IgD-negative memory B cell (primary cell): ENCODE results near the gene BCAP29. TPM values are rescaled to one million over a fixed set of nuclear protein-coding genes. Genes with fewer than 3 reads are reported as not detected.
"Not testable (repeated sequence)": the region's sequence is repeated elsewhere in the genome, so short reads cannot be mapped to it uniquely, and the experiment has no call there.

Experiments
- H3K27ac Mint-ChIP-seq, 3 donors: one replicate each; pipeline ENCODE4 v1.8.0; 2020 to 2022; ENCODE audit warnings: mild to moderate bottlenecking in 3 of 3, mixed read lengths in 3 of 3, moderate library complexity in 1 of 3
- H3K27me3 Mint-ChIP-seq: one replicate; pipeline ENCODE4 v1.8.0; 2021; ENCODE audit warnings: mixed read lengths
- H3K36me3 Mint-ChIP-seq: one replicate; pipeline ENCODE4 v1.8.0; 2020; ENCODE audit warnings: mild to moderate bottlenecking, mixed read lengths
- H3K4me1 Mint-ChIP-seq, 3 donors: one replicate each; pipeline ENCODE4 v1.8.0; 2020 to 2022; ENCODE audit warnings: mixed read lengths in 3 of 3, mild to moderate bottlenecking in 1 of 3
- H3K4me3 Mint-ChIP-seq, 4 donors: one replicate each; pipeline ENCODE4 v1.8.0; 2020 to 2022; ENCODE audit warnings: mild to moderate bottlenecking in 4 of 4, mixed read lengths in 4 of 4, moderate library complexity in 3 of 4
- H3K9me3 Mint-ChIP-seq, 3 donors: one replicate each; pipeline ENCODE4 v1.8.0; 2020 to 2021; ENCODE audit warnings: mixed read lengths in 3 of 3, mild to moderate bottlenecking in 1 of 3
- polyA plus RNA-seq: library from polyadenylated mRNA; unstranded; fragments of 300-500 nt; fragmentation: Illumina TruSeq; gene quantifications from one replicate; pipeline ENCODE4 v1.2.3, GENCODE V29; 2021

Gene BCAP29
- polyA plus RNA-seq, 1 donor from 2014 or later = 43.6 TPM

DNA sequence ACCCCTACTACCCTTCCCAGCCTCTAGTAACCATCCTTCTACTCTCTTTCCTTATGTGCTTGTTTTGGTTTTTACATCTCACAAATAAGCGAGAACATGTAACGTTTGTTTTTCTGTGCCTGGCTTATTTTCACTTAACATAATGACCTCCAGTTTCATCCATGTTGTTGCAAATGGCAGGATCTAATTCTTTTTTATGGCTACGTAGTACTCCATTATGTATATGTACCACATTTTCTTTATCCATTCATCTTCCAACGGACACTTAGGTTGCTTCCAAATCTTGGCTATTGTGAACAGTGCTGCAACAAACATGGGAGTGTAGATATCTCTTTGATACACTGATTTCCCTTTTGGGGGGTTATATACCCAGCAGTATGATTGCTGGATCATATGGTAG, 47.0 kb downstream of the BCAP29 start:
- no peaks in the 10 kb centered on the region for H3K27me3 Mint-ChIP-seq
- H3K4me1 Mint-ChIP-seq = peaks cover 10 to 17% (median 16%) of the 10 kb centered on the region in 3 donors
- H3K9me3 Mint-ChIP-seq = no peaks in the 10 kb centered on the region
- H3K27ac Mint-ChIP-seq = peak overlapping the region in 1 of 3 donors; percentile 80
- no peak overlapping the region for H3K4me3 Mint-ChIP-seq
- H3K36me3 Mint-ChIP-seq = no peaks in the 10 kb centered on the region

DNA sequence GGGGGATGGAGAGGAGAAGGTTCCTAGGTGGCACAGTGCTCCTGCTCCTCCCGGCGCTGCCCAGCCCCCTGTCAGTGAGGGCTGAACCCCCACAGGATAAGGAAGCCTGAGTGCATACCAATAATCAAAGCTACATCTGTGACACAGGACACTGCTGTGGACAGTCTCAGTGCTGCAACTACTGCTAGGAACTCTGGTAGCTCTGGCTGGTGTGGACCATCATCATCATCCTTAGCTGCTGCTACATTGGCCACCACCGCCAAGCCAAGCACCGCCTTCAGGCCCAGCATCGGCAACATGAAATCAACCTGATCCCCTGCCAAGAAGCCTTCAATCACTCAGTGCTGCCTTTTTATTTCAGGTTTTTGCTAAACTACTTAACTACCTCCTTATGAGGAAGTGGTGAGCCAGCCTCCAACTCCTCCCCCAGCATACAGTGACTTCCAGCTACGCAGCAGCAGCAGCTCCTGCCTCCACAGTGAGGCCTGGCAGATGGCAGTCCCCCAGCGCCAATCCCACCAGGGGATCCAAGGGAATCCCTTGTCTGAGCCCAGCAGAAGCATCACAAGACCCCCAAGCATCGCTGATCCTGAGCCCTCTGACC, 48.5 kb downstream of the BCAP29 start:
- H3K9me3 Mint-ChIP-seq = no peaks in the 10 kb centered on the region
- no peaks in the 10 kb centered on the region for H3K36me3 Mint-ChIP-seq
- peak overlapping the region in 2 of 3 donors; percentile 44 to 53 for H3K27ac Mint-ChIP-seq
- H3K4me1 Mint-ChIP-seq = peaks cover 16 to 27% (median 27%) of the 10 kb centered on the region in 3 donors
- no peaks in the 10 kb centered on the region for H3K27me3 Mint-ChIP-seq
- H3K4me3 Mint-ChIP-seq = peak overlapping the region in 2 of 4 donors; percentile 33 to 72

GRCh38 chr7:107630342-107630741, 50.3 kb downstream of the BCAP29 start:
- Mint-ChIP-seq H3K4me3 (no peak overlapping the region), H3K27ac (no peak overlapping the region), H3K27me3 (no peaks in the 10 kb centered on the region), H3K9me3 (no peaks in the 10 kb centered on the region), H3K4me1 (peaks cover 28 to 39% (median 37%) of the 10 kb centered on the region in 3 donors), H3K36me3 (no peaks in the 10 kb centered on the region)

- Mint-ChIP-seq H3K4me1 (peaks cover 31 to 46% (median 45%) of the 10 kb centered on the region in 3 donors), H3K36me3 (no peaks in the 10 kb centered on the region), H3K27ac (no peak overlapping the region), H3K4me3 (no peak overlapping the region), H3K27me3 (no peaks in the 10 kb centered on the region), H3K9me3 (no peaks in the 10 kb centered on the region)
Observed at GRCh38 chr7:107631588-107632491, 51.8 kb downstream of the BCAP29 start.

DNA sequence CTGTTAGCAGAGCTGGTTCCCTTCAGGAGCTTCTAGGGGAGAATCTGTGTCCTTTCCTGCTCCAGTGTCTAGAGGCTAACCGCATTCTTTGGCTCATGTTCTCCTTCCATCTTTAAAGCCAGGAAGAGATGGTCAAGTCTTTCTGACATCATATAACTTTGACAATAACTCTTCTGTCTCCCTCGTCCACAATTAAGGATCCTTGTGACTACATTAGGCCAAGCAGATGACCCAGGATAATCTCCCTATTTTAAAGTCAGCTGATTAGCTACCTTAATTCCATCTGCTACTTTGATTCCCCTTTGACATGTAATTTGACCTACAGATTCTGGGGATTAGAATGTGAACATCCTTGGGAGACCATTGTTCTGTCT, 52.4 kb downstream of the BCAP29 start:
- Mint-ChIP-seq H3K9me3 (no peaks in the 10 kb centered on the region), H3K36me3 (no peaks in the 10 kb centered on the region)

DNA sequence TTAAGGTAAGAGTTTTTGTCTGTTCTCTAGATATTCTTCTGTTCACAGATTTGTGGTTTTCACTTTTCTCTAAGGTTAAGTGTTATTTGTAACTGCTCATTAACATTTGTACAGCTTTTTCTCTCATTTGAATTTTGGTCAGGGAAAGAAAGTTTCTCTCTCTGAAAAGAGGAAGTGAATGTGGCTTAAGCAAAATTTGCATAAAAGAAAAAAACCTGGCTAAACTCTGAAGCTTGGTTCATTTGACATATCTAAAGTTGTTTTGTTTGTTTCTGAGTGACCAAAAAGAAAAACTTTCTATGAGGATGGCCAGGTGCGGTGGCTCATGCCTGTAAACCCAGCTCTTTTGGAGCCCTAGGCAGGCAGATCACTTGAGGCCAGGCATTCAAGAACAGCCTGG, 58.5 kb downstream of the BCAP29 start:
- Mint-ChIP-seq H3K27ac (peak overlapping the region; percentile 92 to 98 (median 97)), H3K27me3 (peaks cover 3% of the 10 kb centered on the region), H3K4me3 (peak overlapping the region; percentile 71 to 91 (median 83)), H3K36me3 (no peaks in the 10 kb centered on the region), H3K9me3 (no peaks in the 10 kb centered on the region), H3K4me1 (peaks cover 35 to 52% (median 46%) of the 10 kb centered on the region in 3 donors)

More for the DNA sequence above, 52.4 kb downstream of the BCAP29 start:
- H3K4me1 Mint-ChIP-seq = peaks cover 31 to 47% (median 46%) of the 10 kb centered on the region in 3 donors
- H3K27ac Mint-ChIP-seq = no peak overlapping the region
- no peak overlapping the region for H3K4me3 Mint-ChIP-seq
- no peaks in the 10 kb centered on the region for H3K27me3 Mint-ChIP-seq

GRCh38 chr7:107639070-107639469, 59.0 kb downstream of the BCAP29 start:
- H3K27ac Mint-ChIP-seq = peak overlapping the region; percentile 92 to 98 (median 97)
- H3K27me3 Mint-ChIP-seq, H3K36me3 Mint-ChIP-seq, H3K9me3 Mint-ChIP-seq: not testable (repeated sequence)
- peak overlapping the region; percentile 71 to 91 (median 83) for H3K4me3 Mint-ChIP-seq
- peaks cover 34 to 53% (median 47%) of the 10 kb centered on the region in 3 donors for H3K4me1 Mint-ChIP-seq

GRCh38 chr7:107641676-107642075, 61.6 kb downstream of the BCAP29 start:
- Mint-ChIP-seq H3K4me3 (no peak overlapping the region), H3K27ac (no peak overlapping the region), H3K4me1 (peaks cover 22 to 47% (median 39%) of the 10 kb centered on the region in 3 donors), H3K27me3 (peaks cover 3% of the 10 kb centered on the region), H3K9me3 (peaks cover 0 to 4% (median 0%) of the 10 kb centered on the region in 3 donors), H3K36me3 (no peaks in the 10 kb centered on the region)

DNA sequence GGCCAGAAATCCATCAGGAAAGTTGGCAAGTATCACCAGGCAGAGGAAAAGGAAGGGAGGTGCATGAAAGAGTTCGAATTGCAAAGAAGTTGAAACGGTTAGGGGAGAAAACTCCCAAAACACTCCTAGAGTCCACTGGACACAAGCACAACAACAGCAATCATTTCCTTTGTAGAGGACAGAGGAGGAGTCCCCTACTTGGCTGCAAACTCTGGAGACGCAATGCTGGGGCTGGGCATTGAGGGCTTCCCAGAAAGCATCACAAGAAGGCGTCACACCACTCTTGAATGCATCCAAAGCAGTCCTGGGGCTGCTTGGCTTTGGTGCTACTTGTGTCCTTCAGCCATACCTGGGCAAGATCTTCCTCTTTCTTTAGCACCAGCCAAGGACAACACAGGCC, 62.5 kb downstream of the BCAP29 start:
- H3K4me1 Mint-ChIP-seq = peaks cover 22 to 44% (median 39%) of the 10 kb centered on the region in 3 donors
- peaks cover 3% of the 10 kb centered on the region for H3K27me3 Mint-ChIP-seq
- no peak overlapping the region for H3K4me3 Mint-ChIP-seq
- H3K36me3 Mint-ChIP-seq = no peaks in the 10 kb centered on the region
- peak overlapping the region in 1 of 3 donors; percentile 0 for H3K27ac Mint-ChIP-seq
- H3K9me3 Mint-ChIP-seq = peaks cover 0 to 4% (median 0%) of the 10 kb centered on the region in 3 donors

- Mint-ChIP-seq H3K4me1 (peaks cover 14 to 35% (median 30%) of the 10 kb centered on the region in 3 donors), H3K4me3 (no peak overlapping the region), H3K27ac (no peak overlapping the region), H3K36me3 (no peaks in the 10 kb centered on the region), H3K27me3 (peaks cover 3% of the 10 kb centered on the region), H3K9me3 (peaks cover 0 to 4% (median 0%) of the 10 kb centered on the region in 3 donors)
Observed at GRCh38 chr7:107643407-107643806, 63.4 kb downstream of the BCAP29 start.

DNA sequence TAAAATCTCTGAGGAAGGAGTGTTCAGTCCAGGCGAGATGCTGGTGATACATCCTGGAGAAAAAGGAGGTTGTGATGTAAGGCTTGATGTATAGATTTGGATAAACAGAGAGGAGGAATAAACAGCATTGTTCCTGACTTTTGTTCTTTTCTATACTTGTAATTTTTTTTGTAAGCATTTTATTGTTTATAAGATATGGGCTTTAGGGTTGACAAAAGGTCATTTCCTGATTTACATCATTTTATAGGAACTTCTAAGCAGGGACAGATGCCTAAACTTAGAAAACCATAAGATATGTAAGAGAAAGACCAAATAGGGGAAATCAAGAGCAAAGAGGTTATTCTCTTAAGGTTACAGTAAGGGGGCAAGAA, 63.9 kb downstream of the BCAP29 start:
- Mint-ChIP-seq H3K36me3 (no peaks in the 10 kb centered on the region), H3K4me3 (peak overlapping the region in 1 of 4 donors; percentile 14), H3K4me1 (peaks cover 9 to 30% (median 25%) of the 10 kb centered on the region in 3 donors), H3K9me3 (peaks cover 0 to 4% (median 0%) of the 10 kb centered on the region in 3 donors), H3K27me3 (peaks cover 3% of the 10 kb centered on the region), H3K27ac (no peak overlapping the region)

DNA sequence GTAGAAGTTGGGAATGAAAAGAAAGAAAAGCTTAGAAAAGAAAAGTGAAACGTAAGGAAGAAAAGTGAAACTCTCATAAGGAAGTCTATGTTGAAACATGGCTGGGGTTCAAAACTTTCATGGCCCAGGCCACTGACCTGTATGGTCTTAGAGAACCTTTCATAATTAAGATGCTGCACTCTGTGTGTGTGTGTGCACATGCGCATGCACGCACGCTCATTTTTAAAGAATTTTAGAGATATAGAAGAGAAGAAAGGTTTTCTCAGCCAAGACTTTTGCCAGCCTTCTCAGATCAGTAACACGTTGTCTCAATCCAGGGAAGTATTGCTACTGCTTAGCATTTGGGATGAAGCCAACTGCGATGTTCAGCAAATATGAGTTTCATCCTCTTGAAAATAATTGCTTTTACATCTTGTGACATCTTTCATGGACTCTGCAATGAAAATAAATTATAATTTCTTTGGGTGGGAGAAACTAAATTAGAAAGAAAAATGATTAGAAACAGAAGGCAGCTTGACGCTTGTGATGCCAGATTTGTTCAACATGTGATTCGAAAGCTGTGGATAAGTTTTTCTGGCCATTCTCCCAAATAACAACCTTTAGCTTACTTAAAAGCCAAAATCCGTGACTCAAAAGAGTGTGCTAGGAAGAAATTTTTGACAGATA, 64.4 kb downstream of the BCAP29 start:
- peak overlapping the region in 1 of 3 donors; percentile 69 for H3K27ac Mint-ChIP-seq
- peak overlapping the region in 1 of 4 donors; percentile 14 for H3K4me3 Mint-ChIP-seq
- no peaks in the 10 kb centered on the region for H3K36me3 Mint-ChIP-seq
- peaks cover 0 to 4% (median 0%) of the 10 kb centered on the region in 3 donors for H3K9me3 Mint-ChIP-seq
- H3K4me1 Mint-ChIP-seq = peaks cover 4 to 26% (median 20%) of the 10 kb centered on the region in 3 donors
- H3K27me3 Mint-ChIP-seq = peaks cover 3% of the 10 kb centered on the region

GRCh38 chr7:107652642-107653041, 72.6 kb downstream of the BCAP29 start:
- no peak overlapping the region for H3K27ac Mint-ChIP-seq
- H3K4me1 Mint-ChIP-seq = no peaks in the 10 kb centered on the region
- no peaks in the 10 kb centered on the region for H3K36me3 Mint-ChIP-seq
- no peaks in the 10 kb centered on the region for H3K9me3 Mint-ChIP-seq
- no peak overlapping the region for H3K4me3 Mint-ChIP-seq
- peaks cover 5% of the 10 kb centered on the region for H3K27me3 Mint-ChIP-seq

GRCh38 chr7:107658467-107658866, 78.4 kb downstream of the BCAP29 start:
- Mint-ChIP-seq H3K36me3 (no peaks in the 10 kb centered on the region), H3K4me3 (peak overlapping the region in 1 of 4 donors; percentile 90), H3K4me1 (peaks cover 16 to 25% (median 22%) of the 10 kb centered on the region in 3 donors), H3K27me3 (peaks cover 11% of the 10 kb centered on the region), H3K9me3 (no peaks in the 10 kb centered on the region), H3K27ac (no peak overlapping the region)

- Mint-ChIP-seq H3K9me3 (no peaks in the 10 kb centered on the region), H3K36me3 (no peaks in the 10 kb centered on the region), H3K4me3 (peak overlapping the region; percentile 90 to 94 (median 92)), H3K4me1 (peaks cover 16 to 25% (median 22%) of the 10 kb centered on the region in 3 donors), H3K27me3 (peaks cover 11% of the 10 kb centered on the region), H3K27ac (peak overlapping the region in 2 of 3 donors; percentile 18 to 44)
Observed at GRCh38 chr7:107659666-107660065, 79.6 kb downstream of the BCAP29 start.
